IMR-90 (cell line): ENCODE measurements around the gene KPNA3. TPM values are rescaled to one million over a fixed set of nuclear protein-coding genes. Genes with fewer than 3 reads are reported as not detected.

Source experiments
- ATAC-seq: fragments of 200-7000 bp; cut with Tn5 transposase; 2 replicates; pipeline ENCODE4 v1.9.1; 2020; ENCODE audit warnings: low read depth, mild to moderate bottlenecking, moderate library complexity
- BruUV-seq: library from RNA; stranded (reverse); fragments of 400-500 nt; replicated peaks from 2 replicates; lab custom pipeline; 2021; lab: Mats Ljungman, UMichigan
- CTCF ChIA-PET: fragments of 300-600 bp; formaldehyde crosslinking; extraction: SDS; loops from one replicate; lab custom pipeline; 2021; ENCODE audit warnings: antibody characterized with exemption; lab: Yijun Ruan, JAX
- POLR2A ChIA-PET: fragments of 300-600 bp; sonication (Branson Sonifier 250); formaldehyde crosslinking; loops from one replicate; lab custom pipeline; 2022; ENCODE audit warnings: antibody characterized with exemption; ENCODE audit not compliant: unreplicated experiment; lab: Charles Lee
- DNase-seq: peaks from one replicate; pipeline ENCODE4 v3.0.0; 2013
- H2AFZ ChIP-seq: replicated peaks from 2 replicates; pipeline ENCODE3; 2013; ENCODE audit warnings: low read length, mild to moderate bottlenecking; ENCODE audit not compliant: poor library complexity
- H2AK5ac ChIP-seq: 2 replicates; pipeline ENCODE4 v1.6.1; 2013; ENCODE audit warnings: low read depth, low read length, inconsistent platforms
- H2AK9ac ChIP-seq: replicated peaks from 2 replicates; pipeline ENCODE3; 2013; ENCODE audit warnings: mild to moderate bottlenecking, low read depth, low read length, moderate library complexity; ENCODE audit not compliant: poor library complexity
- H2BK120ac ChIP-seq: 2 replicates; pipeline ENCODE4 v1.6.1; 2013; ENCODE audit warnings: low read depth, low read length, inconsistent platforms
- H2BK15ac ChIP-seq: 3 replicates; pipeline ENCODE4 v1.6.1; 2013; ENCODE audit warnings: low read depth, low read length, inconsistent platforms
- H2BK20ac ChIP-seq: 2 replicates; pipeline ENCODE4 v1.6.1; 2013; ENCODE audit warnings: low read depth, mild to moderate bottlenecking, inconsistent platforms, low read length, moderate library complexity
- H2BK5ac ChIP-seq: 2 replicates; pipeline ENCODE4 v1.6.1; 2013; ENCODE audit warnings: mild to moderate bottlenecking, low read depth, low read length, inconsistent platforms; ENCODE audit not compliant: poor library complexity, severe bottlenecking
- H3K14ac ChIP-seq: replicated peaks from 2 replicates; pipeline ENCODE4 v1.6.1; 2013; ENCODE audit warnings: low read depth, low read length, inconsistent platforms
- H3K18ac ChIP-seq: 2 replicates; pipeline ENCODE4 v1.6.1; 2013; ENCODE audit warnings: low read depth, low read length, control low read depth
- H3K23ac ChIP-seq: 2 replicates; pipeline ENCODE4 v1.6.1; 2013; ENCODE audit warnings: low read depth, low read length, inconsistent platforms
- H3K27ac ChIP-seq: 2 replicates; pipeline ENCODE4 v1.5.1; 2013; ENCODE audit warnings: mild to moderate bottlenecking, control low read depth, low read length; ENCODE audit not compliant: insufficient read depth
- H3K27me3 ChIP-seq: 2 replicates; pipeline ENCODE4 v1.6.1; 2013; ENCODE audit warnings: low read length; ENCODE audit not compliant: control insufficient read depth, insufficient read depth
- H3K36me3 ChIP-seq: 2 replicates; pipeline ENCODE4 v1.6.1; 2013; ENCODE audit warnings: low read length, mixed read lengths; ENCODE audit not compliant: control insufficient read depth, insufficient read depth
- H3K4ac ChIP-seq: 2 replicates; pipeline ENCODE4 v1.6.1; 2013; ENCODE audit warnings: low read depth, low read length, inconsistent platforms
- H3K4me1 ChIP-seq: 2 replicates; pipeline ENCODE4 v1.6.1; 2013; ENCODE audit warnings: low read length, mixed read lengths; ENCODE audit not compliant: control insufficient read depth, insufficient read depth
- H3K4me2 ChIP-seq: 2 replicates; pipeline ENCODE4 v1.6.1; 2013; ENCODE audit warnings: low read depth, mild to moderate bottlenecking, control low read depth, low read length, moderate library complexity
- H3K4me3 ChIP-seq: 2 replicates; pipeline ENCODE4 v1.5.1; 2013; ENCODE audit warnings: low read depth, mild to moderate bottlenecking, control low read depth, low read length, moderate library complexity; ENCODE audit not compliant: insufficient read depth
- H3K56ac ChIP-seq: 2 replicates; pipeline ENCODE4 v1.6.1; 2013; ENCODE audit warnings: low read length, inconsistent platforms; ENCODE audit not compliant: insufficient read depth; ENCODE audit errors: extremely low read depth
- H3K79me1 ChIP-seq, 2 experiments: 2 replicates each; pipeline ENCODE4 v1.6.1; 2013; ENCODE audit warnings: low read length in 2 of 2, inconsistent platforms in 1 of 2, low read depth in 1 of 2
- H3K9ac ChIP-seq: 2 replicates; pipeline ENCODE4 v1.6.1; 2013; ENCODE audit warnings: low read depth, low read length, control low read depth
- H3K9me1 ChIP-seq: 2 replicates; pipeline ENCODE4 v1.6.1; 2013; ENCODE audit warnings: low read length, inconsistent platforms; ENCODE audit not compliant: insufficient read depth
- H3K9me3 ChIP-seq: 2 replicates; pipeline ENCODE4 v1.6.1; 2013; ENCODE audit warnings: low read length; ENCODE audit not compliant: control insufficient read depth, insufficient read depth
- H4K20me1 ChIP-seq: 2 replicates; pipeline ENCODE4 v1.6.1; 2013; ENCODE audit warnings: low read length, inconsistent platforms; ENCODE audit not compliant: insufficient read depth
- H4K5ac ChIP-seq: 2 replicates; pipeline ENCODE4 v1.6.1; 2013; ENCODE audit warnings: mild to moderate bottlenecking, low read depth, low read length, control low read depth
- H4K8ac ChIP-seq, 2 experiments: 2 replicates each; pipeline ENCODE4 v1.6.1; 2013; ENCODE audit warnings: low read depth in 2 of 2, low read length in 2 of 2, control low read depth in 1 of 2, inconsistent platforms in 1 of 2
- H4K91ac ChIP-seq: 2 replicates; pipeline ENCODE4 v1.6.1; 2013; ENCODE audit warnings: low read depth, low read length, inconsistent platforms; ENCODE audit not compliant: insufficient read depth
- CEBPB ChIP-seq: IDR thresholded peaks from 2 replicates; pipeline ENCODE4 v1.6.1; 2012; ENCODE audit warnings: low read depth, low read length, improper control_type of control experiment
- CHD1 ChIP-seq: IDR thresholded peaks from 2 replicates; pipeline ENCODE4 v1.6.1; 2012; ENCODE audit warnings: low read depth, low read length, improper control_type of control experiment
- FOS ChIP-seq: fragments of 150-350 bp; IDR thresholded peaks from 2 replicates; pipeline ENCODE4 v1.6.1; 2016; ENCODE audit warnings: low read depth, low read length
- MAFK ChIP-seq: IDR thresholded peaks from 2 replicates; pipeline ENCODE4 v1.6.1; 2012; ENCODE audit warnings: low read depth, low read length, improper control_type of control experiment
- MAZ ChIP-seq: IDR thresholded peaks from 2 replicates; pipeline ENCODE4 v1.6.1; 2012; ENCODE audit warnings: low read depth, mild to moderate bottlenecking, low read length, improper control_type of control experiment, moderate library complexity, borderline replicate concordance
- MXI1 ChIP-seq: IDR thresholded peaks from 2 replicates; pipeline ENCODE4 v1.6.1; 2012; ENCODE audit warnings: low read depth, mild to moderate bottlenecking, low read length, moderate library complexity, borderline replicate concordance
- NFE2L2 ChIP-seq: fragments of 150-350 bp; IDR thresholded peaks from 2 replicates; pipeline ENCODE4 v1.6.1; 2016; ENCODE audit warnings: low read depth, mild to moderate bottlenecking, low read length
- POLR2A ChIP-seq: IDR thresholded peaks from 2 replicates; pipeline ENCODE4 v1.6.1; 2012; ENCODE audit warnings: mild to moderate bottlenecking, low read depth, low read length
- RAD21 ChIP-seq: IDR thresholded peaks from 2 replicates; pipeline ENCODE4 v1.6.1; 2012; ENCODE audit warnings: low read length, improper control_type of control experiment
- RCOR1 ChIP-seq: IDR thresholded peaks from 2 replicates; pipeline ENCODE4 v1.6.1; 2012; ENCODE audit warnings: mild to moderate bottlenecking, low read length, improper control_type of control experiment; ENCODE audit not compliant: insufficient replicate concordance
- RFX5 ChIP-seq: IDR thresholded peaks from 2 replicates; pipeline ENCODE4 v1.8.0; 2012; ENCODE audit warnings: low read depth, mild to moderate bottlenecking, low read length, moderate library complexity
- SMC3 ChIP-seq: fragments of 150-350 bp; IDR thresholded peaks from 2 replicates; pipeline ENCODE4 v1.6.1; 2016; ENCODE audit warnings: low read depth, mild to moderate bottlenecking, antibody characterized with exemption, low read length, moderate library complexity
- WGBS, 2 experiments: methylation state at CpG; one replicate each; pipeline versions ENCODE4 v1.1.5 to v1.1.7; 2013; ENCODE audit warnings: missing lambda C conversion rate in 2 of 2; ENCODE audit not compliant: insufficient read length in 1 of 2; ENCODE audit errors: extremely low coverage in 2 of 2; 5-methylcytosine and 5-hydroxymethylcytosine counted together
- dilution Hi-C: fragments of 300-500 bp; cut with HindIII; formaldehyde crosslinking; loops from one replicate; pipeline ENCODE4 v1.14.3; 2018; ENCODE audit warnings: low sequenced_read_pairs; ENCODE audit not compliant: unreplicated experiment
- in situ Hi-C: fragments of 300-500 bp; cut with MboI; formaldehyde crosslinking; loops from 3 replicates; pipeline ENCODE4 v1.14.3; 2019; ENCODE audit warnings: low sequenced_read_pairs, inconsistent platforms, mixed read lengths
- intact Hi-C: fragments of 100-400 bp; cut with micrococcal nuclease; formaldehyde crosslinking; loops from 2 replicates; pipeline ENCODE4 v1.10.0; 2022
- polyA plus RNA-seq, 3 experiments: library from polyadenylated mRNA; depleted of rRNA; stranded (reverse); fragments of >200 nt; gene quantifications; 2 replicates each; pipeline ENCODE4 v1.2.3, GENCODE V29; 2012; ENCODE audit warnings: low replicate concordance in 1 of 3
- total RNA-seq: library from RNA; depleted of rRNA; stranded (reverse); fragments of >200 nt; gene quantifications from 2 replicates; pipeline ENCODE4 v1.2.3, GENCODE V29; 2012
- TF ChIP-seq, protein P1 (sequence below): fragments of 150-350 bp; IDR thresholded peaks from 2 replicates; pipeline ENCODE4 v1.6.1; 2016; ENCODE audit warnings: low read depth, mild to moderate bottlenecking, low read length, moderate library complexity, borderline replicate concordance
- TF ChIP-seq, protein P2 (sequence below): fragments of 150-350 bp; IDR thresholded peaks from 2 replicates; pipeline ENCODE4 v1.6.1; 2017; ENCODE audit warnings: mild to moderate bottlenecking, antibody characterized with exemption, low read length, low read depth
- TF ChIP-seq, protein P3 (sequence below): conservative IDR thresholded peaks from 2 replicates; pipeline ENCODE4 v1.5.1; 2012; ENCODE audit warnings: mild to moderate bottlenecking, low read depth, low read length, improper control_type of control experiment

Gene KPNA3
- total and polyA plus RNA-seq, 2 of the 4 experiments (the other 2 are of a cell fraction) = 25.3 to 48.6 TPM

DNA sequence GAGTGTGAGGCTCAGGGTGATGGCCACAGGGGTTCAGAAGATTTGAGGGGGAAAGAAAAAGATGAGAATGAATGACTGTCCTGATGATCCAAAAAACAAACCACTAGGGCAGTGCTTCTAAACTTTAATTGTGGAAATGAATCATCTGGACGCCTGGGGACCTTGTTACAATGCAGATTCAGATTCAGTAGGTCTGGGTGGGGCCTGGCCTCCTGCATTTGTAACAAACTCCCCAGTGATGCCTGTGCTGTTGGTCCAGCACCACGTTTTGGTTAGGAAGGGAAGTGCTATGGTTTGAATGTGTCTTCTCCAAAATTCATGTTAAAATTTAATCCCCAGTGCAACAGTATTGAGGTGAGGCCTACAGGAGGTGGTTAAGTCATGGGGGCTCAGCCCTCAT, 49.5 kb upstream of the KPNA3 start:
- Histone ChIP-seq H3K4ac (peak overlapping the region; percentile 56; the same call in 1 of the 2 replicates), H3K36me3 (no peaks in the 10 kb centered on the region), H3K4me3 (no peak overlapping the region), H2BK20ac (peak overlapping the region; percentile 30; the same call in 1 of the 2 replicates), H3K4me1 (peaks cover 10% of the 10 kb centered on the region), H4K20me1 (no peaks in the 10 kb centered on the region), H2AK9ac (no peak overlapping the region), H3K18ac (no peak overlapping the region), H3K56ac (no peak overlapping the region), H3K79me1 (no peaks in the 10 kb centered on the region), H2BK15ac (peak overlapping the region; percentile 20; the same call in 1 of the 3 replicates), H3K9ac (no peak overlapping the region), H3K27ac (no peak overlapping the region), H2BK120ac (peak overlapping the region; percentile 40; the same call in 1 of the 2 replicates), H4K91ac (peak overlapping the region; percentile 23; the same call in 1 of the 2 replicates), H3K14ac (0 out of 2 replicates have a peak overlapping the region, but pooled peaks have one; percentile 0), H2BK5ac (no peak overlapping the region), H3K23ac (no peak overlapping the region), H4K5ac (no peak overlapping the region), H2AFZ (no peak overlapping the region), H4K8ac (peak overlapping the region in 1 of 2 experiments; percentile 24; a peak in 1 of 4 replicates), H3K9me1 (peaks cover 6% of the 10 kb centered on the region), H2AK5ac (no peak overlapping the region; the same call in 1 of the 2 replicates), H3K27me3 (no peaks in the 10 kb centered on the region), H3K4me2 (no peak overlapping the region), H3K9me3 (no peaks in the 10 kb centered on the region)
- intact Hi-C loops = no loop called here
- ChIA-PET POLR2A (no interaction called here), CTCF (no interaction called here)
- in situ Hi-C loops = loop anchor here (5.0 kb wide), 1 partner anchor 180 kb away; no protein-coding TSS in a partner anchor
- DNase-seq (no peak), ATAC-seq (no peak)
- no peak for TF ChIP-seq RAD21
- no peak for TF ChIP-seq MXI1
- TF ChIP-seq NFE2L2 = no peak
- TF ChIP-seq, protein P1, sequence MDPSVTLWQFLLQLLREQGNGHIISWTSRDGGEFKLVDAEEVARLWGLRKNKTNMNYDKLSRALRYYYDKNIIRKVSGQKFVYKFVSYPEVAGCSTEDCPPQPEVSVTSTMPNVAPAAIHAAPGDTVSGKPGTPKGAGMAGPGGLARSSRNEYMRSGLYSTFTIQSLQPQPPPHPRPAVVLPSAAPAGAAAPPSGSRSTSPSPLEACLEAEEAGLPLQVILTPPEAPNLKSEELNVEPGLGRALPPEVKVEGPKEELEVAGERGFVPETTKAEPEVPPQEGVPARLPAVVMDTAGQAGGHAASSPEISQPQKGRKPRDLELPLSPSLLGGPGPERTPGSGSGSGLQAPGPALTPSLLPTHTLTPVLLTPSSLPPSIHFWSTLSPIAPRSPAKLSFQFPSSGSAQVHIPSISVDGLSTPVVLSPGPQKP = no peak
- no peak for TF ChIP-seq RCOR1
- TF ChIP-seq FOS = no peak
- TF ChIP-seq, protein P2, sequence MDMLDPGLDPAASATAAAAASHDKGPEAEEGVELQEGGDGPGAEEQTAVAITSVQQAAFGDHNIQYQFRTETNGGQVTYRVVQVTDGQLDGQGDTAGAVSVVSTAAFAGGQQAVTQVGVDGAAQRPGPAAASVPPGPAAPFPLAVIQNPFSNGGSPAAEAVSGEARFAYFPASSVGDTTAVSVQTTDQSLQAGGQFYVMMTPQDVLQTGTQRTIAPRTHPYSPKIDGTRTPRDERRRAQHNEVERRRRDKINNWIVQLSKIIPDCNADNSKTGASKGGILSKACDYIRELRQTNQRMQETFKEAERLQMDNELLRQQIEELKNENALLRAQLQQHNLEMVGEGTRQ = no peak
- TF ChIP-seq, protein P3, sequence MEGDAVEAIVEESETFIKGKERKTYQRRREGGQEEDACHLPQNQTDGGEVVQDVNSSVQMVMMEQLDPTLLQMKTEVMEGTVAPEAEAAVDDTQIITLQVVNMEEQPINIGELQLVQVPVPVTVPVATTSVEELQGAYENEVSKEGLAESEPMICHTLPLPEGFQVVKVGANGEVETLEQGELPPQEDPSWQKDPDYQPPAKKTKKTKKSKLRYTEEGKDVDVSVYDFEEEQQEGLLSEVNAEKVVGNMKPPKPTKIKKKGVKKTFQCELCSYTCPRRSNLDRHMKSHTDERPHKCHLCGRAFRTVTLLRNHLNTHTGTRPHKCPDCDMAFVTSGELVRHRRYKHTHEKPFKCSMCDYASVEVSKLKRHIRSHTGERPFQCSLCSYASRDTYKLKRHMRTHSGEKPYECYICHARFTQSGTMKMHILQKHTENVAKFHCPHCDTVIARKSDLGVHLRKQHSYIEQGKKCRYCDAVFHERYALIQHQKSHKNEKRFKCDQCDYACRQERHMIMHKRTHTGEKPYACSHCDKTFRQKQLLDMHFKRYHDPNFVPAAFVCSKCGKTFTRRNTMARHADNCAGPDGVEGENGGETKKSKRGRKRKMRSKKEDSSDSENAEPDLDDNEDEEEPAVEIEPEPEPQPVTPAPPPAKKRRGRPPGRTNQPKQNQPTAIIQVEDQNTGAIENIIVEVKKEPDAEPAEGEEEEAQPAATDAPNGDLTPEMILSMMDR = no peak
- no peak for TF ChIP-seq RFX5
- TF ChIP-seq SMC3 = no peak
- no peak for TF ChIP-seq CHD1
- no peak for TF ChIP-seq MAZ
- TF ChIP-seq CEBPB = no peak
- no peak for TF ChIP-seq MAFK
- TF ChIP-seq POLR2A = no peak
- no CpG with 5 or more reads among the region's 2 CpGs for WGBS, 2 experiments
- dilution Hi-C loops = no loop called here
- BruUV-seq = no TSS peak
